Activated effector memory CD4-positive, alpha-beta T cell treated with Interleukin-2 at 50 U/mL for 16 hours (primary cell): ENCODE results near the gene BAIAP2.

ENCODE experiments used
- DNase-seq: peaks from one replicate; pipeline ENCODE4 v3.0.0-alpha.2; 2020

BAIAP2 gene

GRCh38 chr17:81039854-81040758, 5.2 kb downstream of the BAIAP2 start:
- DNase-seq: no peak

- no peak for DNase-seq
Observed at GRCh38 chr17:81040791-81041337, 5.9 kb downstream of the BAIAP2 start.

GRCh38 chr17:81042606-81043005, 7.7 kb downstream of the BAIAP2 start:
- DNase-seq: no peak

GRCh38 chr17:81043319-81043724, 8.4 kb downstream of the BAIAP2 start:
- no peak for DNase-seq

- no peak for DNase-seq
Observed at GRCh38 chr17:81043725-81044427, 8.9 kb downstream of the BAIAP2 start.

- no peak for DNase-seq
Observed at GRCh38 chr17:81044428-81044763, 9.4 kb downstream of the BAIAP2 start.

GRCh38 chr17:81044764-81045589, 10.0 kb downstream of the BAIAP2 start:
- no peak for DNase-seq

- no peak for DNase-seq
Observed at GRCh38 chr17:81045590-81046095, 10.7 kb downstream of the BAIAP2 start.

- DNase-seq: no peak
Observed at GRCh38 chr17:81046132-81046769, 11.3 kb downstream of the BAIAP2 start.

- no peak for DNase-seq
Observed at GRCh38 chr17:81046770-81047359, 11.9 kb downstream of the BAIAP2 start.

- DNase-seq: no peak
Observed at GRCh38 chr17:81048827-81049371, 13.9 kb downstream of the BAIAP2 start.

GRCh38 chr17:81049372-81049911, 14.5 kb downstream of the BAIAP2 start:
- no peak for DNase-seq

- no peak for DNase-seq
Observed at GRCh38 chr17:81049973-81050551, 15.1 kb downstream of the BAIAP2 start.

GRCh38 chr17:81050645-81051625, 16.0 kb downstream of the BAIAP2 start:
- DNase-seq: no peak

GRCh38 chr17:81052199-81052997, 17.4 kb downstream of the BAIAP2 start:
- no peak for DNase-seq

- no peak for DNase-seq
Observed at GRCh38 chr17:81053041-81053970, 18.4 kb downstream of the BAIAP2 start.

GRCh38 chr17:81054308-81054707, 19.4 kb downstream of the BAIAP2 start:
- DNase-seq: no peak
